Vagina (tissue), 2 donors: Measurements from ENCODE around the gene IVNS1ABP. TPM values are rescaled to one million over a fixed set of nuclear protein-coding genes. Genes with fewer than 3 reads are reported as not detected.
"Not testable (repeated sequence)": the region's sequence is repeated elsewhere in the genome, so short reads cannot be mapped to it uniquely, and the experiment has no call there.

Experiments used
- DNase-seq, 2 donors: peaks; one replicate each; pipeline ENCODE4 v3.0.0-alpha.2; 2017; ENCODE audit errors: extremely low spot score in 2 of 2
- H3K27ac ChIP-seq: fragments of 200-600 bp; sonication (generic); one replicate; pipeline ENCODE4 v1.5.1; 2019
- H3K27me3 ChIP-seq: fragments of 200-600 bp; sonication (generic); one replicate; pipeline ENCODE4 v1.5.1; 2019
- H3K36me3 ChIP-seq, 2 donors: fragments of 200-600 bp; sonication (generic); one replicate each; pipeline ENCODE4 v1.5.1; 2017 to 2019
- H3K4me1 ChIP-seq: fragments of 200-600 bp; sonication (generic); one replicate; pipeline ENCODE4 v1.5.1; 2019
- H3K4me3 ChIP-seq, 2 donors: fragments of 200-600 bp; sonication (generic); 1 replicate in 1 of 2; 2 replicates in 1 of 2; pipeline ENCODE4 v1.5.1; 2016 to 2019
- H3K9me3 ChIP-seq: fragments of 200-600 bp; sonication (generic); one replicate; pipeline ENCODE4 v1.5.1; 2019
- CTCF ChIP-seq, 3 experiments: fragments of 450-650 bp in 2 of 3; fragments of 200-600 bp in 1 of 3; sonication (generic) in 1 of 3; IDR thresholded peaks; one replicate each; pipeline ENCODE4 v1.5.1; 2017 to 2019; ENCODE audit warnings: antibody characterized with exemption in 3 of 3, mild to moderate bottlenecking in 2 of 3, moderate library complexity in 2 of 3
- POLR2A ChIP-seq, 2 donors: fragments of 450-650 bp; IDR thresholded peaks; one replicate each; pipeline ENCODE4 v1.6.1; 2017; ENCODE audit warnings: antibody characterized with exemption in 2 of 2, mild to moderate bottlenecking in 2 of 2, moderate library complexity in 2 of 2
- POLR2AphosphoS5 ChIP-seq, 2 donors: sonication (generic); formaldehyde crosslinking; IDR thresholded peaks; one replicate each; pipeline ENCODE4 v1.9.0; 2017; ENCODE audit warnings: antibody characterized with exemption in 2 of 2, mild to moderate bottlenecking in 2 of 2, low read depth in 1 of 2; ENCODE audit not compliant: insufficient read depth in 1 of 2
- intact Hi-C: fragments of 100-400 bp; cut with DNase I; formaldehyde crosslinking; loops from one replicate; pipeline ENCODE4 v1.15.1; 2023
- total RNA-seq: library from RNA; depleted of rRNA; stranded (reverse); fragments of >200 nt; gene quantifications from one replicate; pipeline ENCODE4 v1.2.3, GENCODE V29; 2016

IVNS1ABP gene
- total RNA-seq: 125 TPM

- Histone ChIP-seq H3K27ac (peak within 1 kb of the TSS; percentile 97), H3K36me3 (no peaks in the 10 kb centered on the region), H3K9me3 (no peaks in the 10 kb centered on the region), H3K4me3 (peak within 1 kb of the TSS; percentile 89 to 94), H3K4me1 (peaks cover 52% of the 10 kb centered on the region), H3K27me3 (no peaks in the 10 kb centered on the region)
- intact Hi-C loops: no loop called here
- peak in 1 of 2 donors; percentile 94 for TF ChIP-seq POLR2A (IDR thresholded peaks at IDR 0.05)
- peak in 1 of 2 donors; percentile 89 for TF ChIP-seq POLR2AphosphoS5 (IDR thresholded peaks at IDR 0.05; ENCODE audit: insufficient read depth in 1 of 2, low read depth in 1 of 2)
- no peak for TF ChIP-seq CTCF (IDR thresholded peaks at IDR 0.05)
- peak; percentile 98 to 99 for DNase-seq
Measured at GRCh38 chr1:185317034-185317885, at the start of gene IVNS1ABP. Gene IVNS1ABP, minus strand, starts transcription at chr1:185317243. Its CDS starts 7,750 bp downstream, at chr1:185309493.

- no peak overlapping the region for H3K4me3 ChIP-seq
- peak overlapping the region; percentile 37 for H3K27ac ChIP-seq
- intact Hi-C loops: no loop called here
Measured at GRCh38 chr1:185365951-185366350, 48.9 kb upstream of the IVNS1ABP start.

GRCh38 chr1:185364528-185364927, 47.5 kb upstream of the IVNS1ABP start:
- H3K27me3 ChIP-seq, H3K27ac ChIP-seq, H3K36me3 ChIP-seq, H3K4me3 ChIP-seq, H3K4me1 ChIP-seq, H3K9me3 ChIP-seq, DNase-seq, intact Hi-C loops: not testable (repeated sequence)

More at GRCh38 chr1:185365951-185366350, 48.9 kb upstream of the IVNS1ABP start:
- no peak for TF ChIP-seq POLR2A (IDR thresholded peaks at IDR 0.05)
- TF ChIP-seq POLR2AphosphoS5 (IDR thresholded peaks at IDR 0.05; ENCODE audit: insufficient read depth in 1 of 2, low read depth in 1 of 2): no peak
- no peak for TF ChIP-seq CTCF (IDR thresholded peaks at IDR 0.05)
- no peaks in the 10 kb centered on the region for H3K27me3 ChIP-seq
- no peaks in the 10 kb centered on the region for H3K9me3 ChIP-seq
- no peaks in the 10 kb centered on the region for H3K36me3 ChIP-seq
- DNase-seq: no peak
- peaks cover 5% of the 10 kb centered on the region for H3K4me1 ChIP-seq

GRCh38 chr1:185363205-185363604, 46.2 kb upstream of the IVNS1ABP start:
- Histone ChIP-seq H3K27me3 (no peaks in the 10 kb centered on the region), H3K9me3 (no peaks in the 10 kb centered on the region), H3K4me1 (no peaks in the 10 kb centered on the region), H3K36me3 (no peaks in the 10 kb centered on the region), H3K27ac (no peak overlapping the region), H3K4me3 (no peak overlapping the region)
- TF ChIP-seq CTCF (IDR thresholded peaks at IDR 0.05): no peak
- no peak for TF ChIP-seq POLR2AphosphoS5 (IDR thresholded peaks at IDR 0.05; ENCODE audit: insufficient read depth in 1 of 2, low read depth in 1 of 2)
- intact Hi-C loops: no loop called here
- DNase-seq: no peak

GRCh38 chr1:185360714-185361113, 43.7 kb upstream of the IVNS1ABP start:
- TF ChIP-seq POLR2A (IDR thresholded peaks at IDR 0.05): no peak
- TF ChIP-seq CTCF (IDR thresholded peaks at IDR 0.05): no peak
- no peak for TF ChIP-seq POLR2AphosphoS5 (IDR thresholded peaks at IDR 0.05; ENCODE audit: insufficient read depth in 1 of 2, low read depth in 1 of 2)
- H3K9me3 ChIP-seq: no peaks in the 10 kb centered on the region

More at GRCh38 chr1:185360714-185361113, 43.7 kb upstream of the IVNS1ABP start:
- no peak overlapping the region for H3K27ac ChIP-seq
- intact Hi-C loops: no loop called here
- no peaks in the 10 kb centered on the region for H3K27me3 ChIP-seq
- no peak overlapping the region for H3K4me3 ChIP-seq
- no peak for DNase-seq
- no peaks in the 10 kb centered on the region for H3K4me1 ChIP-seq
- H3K36me3 ChIP-seq: no peaks in the 10 kb centered on the region
